HCT116 (cell line): ENCODE data around the gene MYO7B. TPM values are rescaled to one million over a fixed set of nuclear protein-coding genes. Genes with fewer than 3 reads are reported as not detected.

ENCODE experiments used
- ATAC-seq: fragments of 200-7000 bp; cut with Tn5 transposase; 2 replicates; pipeline ENCODE4 v1.9.1; 2020; ENCODE audit warnings: mild to moderate bottlenecking, moderate library complexity
- BruUV-seq: library from RNA; stranded (reverse); fragments of 400-500 nt; replicated peaks from 2 replicates; lab custom pipeline; 2021; lab: Mats Ljungman, UMichigan
- CTCF ChIA-PET: fragments of 300-600 bp; sonication (Branson Sonifier 250); formaldehyde crosslinking; loops from one replicate; lab custom pipeline; 2021; ENCODE audit warnings: antibody characterized with exemption; lab: Charles Lee
- POLR2A ChIA-PET: fragments of 300-600, 350-600 bp; sonication (Branson Sonifier 250); formaldehyde crosslinking; loops from one replicate; lab custom pipeline; 2021; ENCODE audit warnings: antibody characterized with exemption; lab: Charles Lee
- RAD21 ChIA-PET, 2 experiments: fragments of 300-600 bp; sonication (Branson Sonifier 250); formaldehyde crosslinking; loops; one replicate each; lab custom pipeline; 2023; ENCODE audit warnings: low total read pairs in 2 of 2; ENCODE audit not compliant: uncharacterized antibody in 2 of 2, unreplicated experiment in 2 of 2, low non-redundant PET in 1 of 2; lab: Charles Lee
- DNase-seq: peaks from one replicate; pipeline ENCODE4 v3.0.0-alpha.2; 2010; ENCODE audit warnings: low read depth, low spot score
- H2AFZ ChIP-seq: fragments of 200-600 bp; shearing (Covaris generic), sonication (generic); 2 replicates; pipeline ENCODE4 v1.6.1; 2017; ENCODE audit warnings: low read depth, mixed run types, mixed read lengths, antibody characterized with exemption, low read length; ENCODE audit not compliant: poor library complexity, severe bottlenecking
- H3K27ac ChIP-seq: 2 replicates; pipeline ENCODE4 v1.5.1; 2012; ENCODE audit warnings: low read depth, low read length
- H3K27me3 ChIP-seq: fragments of 200-600 bp; sonication (generic); 2 replicates; pipeline ENCODE4 v1.6.1; 2016; ENCODE audit warnings: mixed run types, low read length, mixed read lengths; ENCODE audit not compliant: insufficient read depth
- H3K36me3 ChIP-seq, 2 experiments: fragments of 200-500 bp in 1 of 2; fragments of 200-600 bp in 1 of 2; sonication (Bioruptor generic) in 1 of 2; sonication (generic) in 1 of 2; 2 replicates each; pipeline versions ENCODE4 v1.5.1 to v1.6.1; 2014 to 2016; ENCODE audit warnings: low read length in 2 of 2, inconsistent platforms in 1 of 2, mixed read lengths in 1 of 2, mixed run types in 1 of 2; ENCODE audit not compliant: insufficient read depth in 2 of 2, control insufficient read depth in 1 of 2
- H3K4me1 ChIP-seq, 2 experiments: fragments of 200-600 bp in 1 of 2; sonication (generic) in 1 of 2; 2 replicates each; pipeline versions ENCODE4 v1.5.1 to v1.6.1; 2012 to 2017; ENCODE audit warnings: low read length in 2 of 2, inconsistent platforms in 1 of 2, mild to moderate bottlenecking in 1 of 2, mixed read lengths in 1 of 2, mixed run types in 1 of 2, moderate library complexity in 1 of 2; ENCODE audit not compliant: insufficient read depth in 2 of 2, control insufficient read depth in 1 of 2
- H3K4me2 ChIP-seq: fragments of 200-600 bp; sonication (generic); 2 replicates; pipeline ENCODE4 v1.6.1; 2017; ENCODE audit warnings: mixed run types, low read length, mixed read lengths
- H3K4me3 ChIP-seq, 2 experiments: fragments of 200-600 bp in 1 of 2; sonication (generic) in 1 of 2; replicated peaks in 1 of 2; 2 replicates each; pipeline ENCODE4 v1.5.1; 2011 to 2016; ENCODE audit warnings: low read length in 2 of 2, control low read depth in 1 of 2, low read depth in 1 of 2, mild to moderate bottlenecking in 1 of 2, mixed read lengths in 1 of 2, mixed run types in 1 of 2
- H3K79me2 ChIP-seq: fragments of 200-600 bp; sonication (generic); 2 replicates; pipeline ENCODE4 v1.6.1; 2017; ENCODE audit warnings: mild to moderate bottlenecking, mixed run types, low read length, moderate library complexity, mixed read lengths; ENCODE audit not compliant: insufficient read depth
- H3K9ac ChIP-seq: fragments of 200-600 bp; sonication (generic); 2 replicates; pipeline ENCODE4 v1.6.1; 2016; ENCODE audit warnings: low read length, mixed read lengths
- H3K9me2 ChIP-seq: fragments of 200-600 bp; sonication (generic), shearing (Covaris generic); 2 replicates; pipeline ENCODE4 v1.6.1; 2017; ENCODE audit warnings: mixed run types, mild to moderate bottlenecking, moderate library complexity; ENCODE audit not compliant: insufficient read depth
- H3K9me3 ChIP-seq, 2 experiments: fragments of 200-500 bp in 1 of 2; fragments of 200-600 bp in 1 of 2; sonication (Bioruptor generic) in 1 of 2; sonication (generic) in 1 of 2; 2 replicates each; pipeline ENCODE4 v1.6.1; 2014 to 2017; ENCODE audit warnings: low read length in 2 of 2, mixed read lengths in 2 of 2, inconsistent platforms in 1 of 2, low read depth in 1 of 2, mild to moderate bottlenecking in 1 of 2, mixed run types in 1 of 2, moderate library complexity in 1 of 2; ENCODE audit not compliant: control insufficient read depth in 1 of 2, insufficient read depth in 1 of 2
- H4K20me1 ChIP-seq: fragments of 200-600 bp; sonication (generic), shearing (Covaris generic); 2 replicates; pipeline ENCODE4 v1.6.1; 2017; ENCODE audit warnings: mixed run types, mild to moderate bottlenecking, moderate library complexity; ENCODE audit not compliant: insufficient read depth
- CBX3 ChIP-seq: IDR thresholded peaks from 2 replicates; pipeline ENCODE4 v1.6.1; 2012; ENCODE audit warnings: low read depth
- CEBPB ChIP-seq: IDR thresholded peaks from 2 replicates; pipeline ENCODE4 v1.6.1; 2012; ENCODE audit warnings: low read depth
- ELF1 ChIP-seq: IDR thresholded peaks from 2 replicates; pipeline ENCODE4 v1.6.1; 2012; ENCODE audit warnings: low read depth, borderline replicate concordance
- EZH2 ChIP-seq: fragments of 200-600 bp; sonication (generic); IDR thresholded peaks from 2 replicates; pipeline ENCODE4 v1.6.1; 2017; ENCODE audit warnings: antibody characterized with exemption, mixed run types
- EZH2phosphoT487 ChIP-seq: fragments of 200-600 bp; IDR thresholded peaks from 2 replicates; pipeline ENCODE4 v1.6.1; 2018; ENCODE audit warnings: antibody characterized with exemption, borderline replicate concordance
- FOSL1 ChIP-seq: IDR thresholded peaks from 2 replicates; pipeline ENCODE4 v1.6.1; 2012; ENCODE audit warnings: low read depth
- RAD21 ChIP-seq: IDR thresholded peaks from 2 replicates; pipeline ENCODE4 v1.6.1; 2012; ENCODE audit warnings: low read depth, mild to moderate bottlenecking
- SRF ChIP-seq: IDR thresholded peaks from 2 replicates; pipeline ENCODE4 v1.6.1; 2012; ENCODE audit warnings: low read depth
- TCF7L2 ChIP-seq: IDR thresholded peaks from 2 replicates; pipeline ENCODE4 v1.7.0; 2011; ENCODE audit warnings: borderline replicate concordance, inconsistent platforms; ENCODE audit not compliant: insufficient read depth, insufficient read length; ENCODE audit errors: extremely low read depth
- ZFX ChIP-seq: fragments of 450-650 bp; IDR thresholded peaks from 2 replicates; pipeline ENCODE4 v1.6.1; 2017
- ZNF274 ChIP-seq: fragments of 200-500 bp; sonication (Bioruptor generic); IDR thresholded peaks from 2 replicates; pipeline ENCODE4 v1.6.1; 2014; ENCODE audit warnings: mild to moderate bottlenecking, low read depth, low read length, inconsistent platforms
- intact Hi-C: fragments of 100-400 bp; cut with micrococcal nuclease; formaldehyde crosslinking; loops from 2 replicates; pipeline ENCODE4 v1.10.0; 2022
- total RNA-seq: library from RNA; stranded (reverse); gene quantifications from one replicate; pipeline ENCODE4 v1.2.1, GENCODE V29; 2021; ENCODE audit not compliant: unreplicated experiment
- TF ChIP-seq, protein P1 (sequence below): IDR thresholded peaks from 2 replicates; pipeline ENCODE4 v1.6.1; 2012
- TF ChIP-seq, protein P2 (sequence below): IDR thresholded peaks from 2 replicates; pipeline ENCODE4 v1.6.1; 2011; ENCODE audit warnings: mild to moderate bottlenecking, low read length, moderate library complexity; ENCODE audit not compliant: insufficient replicate concordance; ENCODE audit errors: extremely low read depth
- TF ChIP-seq, protein P3 (sequence below), 3 experiments: fragments of 200-600 bp in 1 of 3; sonication (generic) in 1 of 3; IDR thresholded peaks in 2 of 3; conservative IDR thresholded peaks in 1 of 3; 2 replicates each; pipeline ENCODE4 v1.5.1; 2012 to 2017; ENCODE audit warnings: low read depth in 2 of 3, low read length in 2 of 3, antibody characterized with exemption in 1 of 3, borderline replicate concordance in 1 of 3, control low read depth in 1 of 3, mild to moderate bottlenecking in 1 of 3, mixed read lengths in 1 of 3, mixed run types in 1 of 3, moderate library complexity in 1 of 3; ENCODE audit not compliant: insufficient read depth in 1 of 3

Gene MYO7B
- total RNA-seq, 1 experiment from 2014 or later = 0.07 TPM

DNA sequence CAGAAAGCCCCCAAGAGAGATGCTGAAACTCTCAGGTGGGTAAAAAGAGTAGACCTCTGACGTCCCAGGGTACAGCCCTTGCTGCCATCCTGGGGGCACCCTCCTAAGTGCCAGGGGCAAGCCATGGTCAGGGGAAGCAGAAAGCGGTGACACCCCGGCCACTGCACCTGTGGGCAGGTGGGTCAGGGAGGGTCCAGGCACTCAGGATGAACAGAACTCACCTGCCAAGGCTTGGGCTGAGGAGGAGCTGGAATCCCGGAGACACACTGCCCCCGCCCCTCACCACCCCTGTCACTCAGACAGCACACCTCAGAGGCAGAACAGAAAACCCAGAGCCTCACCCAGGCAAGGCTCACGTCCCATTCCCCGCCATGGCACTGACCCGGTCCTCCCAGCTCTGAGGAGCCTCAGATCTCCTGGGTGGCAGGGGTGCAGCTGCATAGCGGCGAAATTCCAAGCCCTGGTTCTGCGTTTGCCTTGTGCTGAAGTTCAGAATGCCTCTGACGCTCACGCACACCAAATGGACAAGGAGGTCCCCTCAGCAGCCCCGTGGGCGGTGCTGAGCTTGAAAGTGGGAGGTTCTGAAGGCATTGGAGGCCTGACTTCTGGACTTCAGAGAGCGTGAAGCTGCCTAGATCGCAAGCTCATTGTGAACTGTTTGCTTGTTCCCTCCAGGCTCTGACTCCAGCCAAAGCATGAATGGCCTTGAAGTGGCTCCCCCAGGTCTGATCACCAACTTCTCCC lies 114.7 kb downstream of the MYO7B start:
- no peak overlapping the region for H3K27ac ChIP-seq
- ChIA-PET RAD21 (interaction anchor here (1.5 to 1.8 kb wide), 2 partner anchors 59 kb away, joined by 9 to 15 read pairs; no protein-coding TSS in a partner anchor), CTCF (interaction anchor here (0.6 to 5.8 kb wide), 7 partner anchors 13 to 453 kb away, joined by 3 to 97 read pairs (median 3); no protein-coding TSS in a partner anchor), POLR2A (interaction anchor here (0.8 kb wide), 1 partner anchor 59 kb away, joined by 6 read pairs; no protein-coding TSS in a partner anchor)
- H3K4me2 ChIP-seq = no peak overlapping the region
- peaks cover 9 to 31% of the 10 kb centered on the region in 2 experiments for H3K4me1 ChIP-seq
- no peak; the same call in 1 of the 2 replicates for ATAC-seq
- DNase-seq = no peak
- no peaks in the 10 kb centered on the region for H4K20me1 ChIP-seq
- H3K36me3 ChIP-seq = no peaks in the 10 kb centered on the region
- no peaks in the 10 kb centered on the region for H3K79me2 ChIP-seq
- TF ChIP-seq, protein P1, sequence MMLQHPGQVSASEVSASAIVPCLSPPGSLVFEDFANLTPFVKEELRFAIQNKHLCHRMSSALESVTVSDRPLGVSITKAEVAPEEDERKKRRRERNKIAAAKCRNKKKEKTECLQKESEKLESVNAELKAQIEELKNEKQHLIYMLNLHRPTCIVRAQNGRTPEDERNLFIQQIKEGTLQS = no peak
- no peak for TF ChIP-seq CEBPB
- no peaks in the 10 kb centered on the region for H3K9me2 ChIP-seq
- BruUV-seq = no TSS peak
- no peaks in the 10 kb centered on the region for H3K9me3 ChIP-seq
- no peak overlapping the region for H3K9ac ChIP-seq
- no peaks in the 10 kb centered on the region for H3K27me3 ChIP-seq
- no peak overlapping the region for H3K4me3 ChIP-seq
- intact Hi-C loops = no loop called here
- no peak overlapping the region for H2AFZ ChIP-seq

DNA sequence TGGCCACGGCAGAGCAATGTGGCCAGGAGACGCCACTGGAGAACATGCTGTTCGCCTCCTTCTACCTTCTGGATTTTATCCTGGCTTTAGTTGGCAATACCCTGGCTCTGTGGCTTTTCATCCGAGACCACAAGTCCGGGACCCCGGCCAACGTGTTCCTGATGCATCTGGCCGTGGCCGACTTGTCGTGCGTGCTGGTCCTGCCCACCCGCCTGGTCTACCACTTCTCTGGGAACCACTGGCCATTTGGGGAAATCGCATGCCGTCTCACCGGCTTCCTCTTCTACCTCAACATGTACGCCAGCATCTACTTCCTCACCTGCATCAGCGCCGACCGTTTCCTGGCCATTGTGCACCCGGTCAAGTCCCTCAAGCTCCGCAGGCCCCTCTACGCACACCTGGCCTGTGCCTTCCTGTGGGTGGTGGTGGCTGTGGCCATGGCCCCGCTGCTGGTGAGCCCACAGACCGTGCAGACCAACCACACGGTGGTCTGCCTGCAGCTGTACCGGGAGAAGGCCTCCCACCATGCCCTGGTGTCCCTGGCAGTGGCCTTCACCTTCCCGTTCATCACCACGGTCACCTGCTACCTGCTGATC lies 115.4 kb downstream of the MYO7B start:
- CTCF ChIA-PET = interaction anchor here (0.9 to 5.8 kb wide), 3 partner anchors 58 to 454 kb away, joined by 3 to 97 read pairs (median 17); no protein-coding TSS in a partner anchor
- H3K4me1 ChIP-seq = peaks cover 9 to 31% of the 10 kb centered on the region in 2 experiments
- no peak overlapping the region; the same call in 1 of the 2 replicates for H3K27ac ChIP-seq
- H3K9me2 ChIP-seq = no peaks in the 10 kb centered on the region
- H3K27me3 ChIP-seq = no peaks in the 10 kb centered on the region
- ATAC-seq = no peak
- POLR2A ChIA-PET = no interaction called here
- H3K4me3 ChIP-seq = no peak overlapping the region
- H2AFZ ChIP-seq = no peak overlapping the region
- no peaks in the 10 kb centered on the region for H3K9me3 ChIP-seq
- intact Hi-C loops = no loop called here
- H4K20me1 ChIP-seq = no peaks in the 10 kb centered on the region
- H3K36me3 ChIP-seq = no peaks in the 10 kb centered on the region
- H3K9ac ChIP-seq = no peak overlapping the region
- no peak overlapping the region for H3K4me2 ChIP-seq
- DNase-seq = no peak
- RAD21 ChIA-PET = interaction anchor here (1.5 to 1.8 kb wide), 2 partner anchors 59 to 60 kb away, joined by 9 to 15 read pairs; no protein-coding TSS in a partner anchor
- BruUV-seq = no TSS peak
- H3K79me2 ChIP-seq = no peaks in the 10 kb centered on the region
- no peak for TF ChIP-seq TCF7L2
- TF ChIP-seq EZH2 = no peak
- TF ChIP-seq FOSL1 = no peak
- no peak for TF ChIP-seq ELF1
- no peak for TF ChIP-seq ZFX
- no peak for TF ChIP-seq ZNF274
- TF ChIP-seq RAD21 = no peak
- no peak for TF ChIP-seq CBX3
- no peak for TF ChIP-seq CEBPB
- TF ChIP-seq, protein P2, sequence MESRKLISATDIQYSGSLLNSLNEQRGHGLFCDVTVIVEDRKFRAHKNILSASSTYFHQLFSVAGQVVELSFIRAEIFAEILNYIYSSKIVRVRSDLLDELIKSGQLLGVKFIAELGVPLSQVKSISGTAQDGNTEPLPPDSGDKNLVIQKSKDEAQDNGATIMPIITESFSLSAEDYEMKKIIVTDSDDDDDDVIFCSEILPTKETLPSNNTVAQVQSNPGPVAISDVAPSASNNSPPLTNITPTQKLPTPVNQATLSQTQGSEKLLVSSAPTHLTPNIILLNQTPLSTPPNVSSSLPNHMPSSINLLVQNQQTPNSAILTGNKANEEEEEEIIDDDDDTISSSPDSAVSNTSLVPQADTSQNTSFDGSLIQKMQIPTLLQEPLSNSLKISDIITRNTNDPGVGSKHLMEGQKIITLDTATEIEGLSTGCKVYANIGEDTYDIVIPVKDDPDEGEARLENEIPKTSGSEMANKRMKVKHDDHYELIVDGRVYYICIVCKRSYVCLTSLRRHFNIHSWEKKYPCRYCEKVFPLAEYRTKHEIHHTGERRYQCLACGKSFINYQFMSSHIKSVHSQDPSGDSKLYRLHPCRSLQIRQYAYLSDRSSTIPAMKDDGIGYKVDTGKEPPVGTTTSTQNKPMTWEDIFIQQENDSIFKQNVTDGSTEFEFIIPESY = no peak
- no peak for TF ChIP-seq EZH2phosphoT487
- TF ChIP-seq, protein P3, sequence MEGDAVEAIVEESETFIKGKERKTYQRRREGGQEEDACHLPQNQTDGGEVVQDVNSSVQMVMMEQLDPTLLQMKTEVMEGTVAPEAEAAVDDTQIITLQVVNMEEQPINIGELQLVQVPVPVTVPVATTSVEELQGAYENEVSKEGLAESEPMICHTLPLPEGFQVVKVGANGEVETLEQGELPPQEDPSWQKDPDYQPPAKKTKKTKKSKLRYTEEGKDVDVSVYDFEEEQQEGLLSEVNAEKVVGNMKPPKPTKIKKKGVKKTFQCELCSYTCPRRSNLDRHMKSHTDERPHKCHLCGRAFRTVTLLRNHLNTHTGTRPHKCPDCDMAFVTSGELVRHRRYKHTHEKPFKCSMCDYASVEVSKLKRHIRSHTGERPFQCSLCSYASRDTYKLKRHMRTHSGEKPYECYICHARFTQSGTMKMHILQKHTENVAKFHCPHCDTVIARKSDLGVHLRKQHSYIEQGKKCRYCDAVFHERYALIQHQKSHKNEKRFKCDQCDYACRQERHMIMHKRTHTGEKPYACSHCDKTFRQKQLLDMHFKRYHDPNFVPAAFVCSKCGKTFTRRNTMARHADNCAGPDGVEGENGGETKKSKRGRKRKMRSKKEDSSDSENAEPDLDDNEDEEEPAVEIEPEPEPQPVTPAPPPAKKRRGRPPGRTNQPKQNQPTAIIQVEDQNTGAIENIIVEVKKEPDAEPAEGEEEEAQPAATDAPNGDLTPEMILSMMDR (IDR thresholded peaks at IDR 0.05 in 2 of 3, conservative IDR thresholded peaks at IDR 0.05 in 1 of 3; ENCODE audit: borderline replicate concordance in 1 of 3, insufficient read depth in 1 of 3, low read depth in 2 of 3, low read length in 2 of 3) = no peak
- no peak for TF ChIP-seq SRF
